GM23338 (cell line): Measurements from ENCODE around the gene TRAPPC12. TPM values are rescaled to one million over a fixed set of nuclear protein-coding genes. Genes with fewer than 3 reads are reported as not detected.

Experiments
- ATAC-seq: fragments of 200-7000 bp; cut with Tn5 transposase; 3 replicates; pipeline ENCODE4 v1.9.1; 2020
- DNase-seq: peaks from one replicate; pipeline ENCODE4 v3.0.0-alpha.2; 2015; ENCODE audit warnings: low spot score
- H2AFZ ChIP-seq: fragments of 200-600 bp; sonication (generic); 2 replicates; pipeline ENCODE4 v1.8.0; 2016; ENCODE audit warnings: antibody characterized with exemption, mild to moderate bottlenecking, moderate library complexity
- H3F3A ChIP-seq: fragments of 200-600 bp; sonication (generic); replicated peaks from 2 replicates; pipeline ENCODE4 v1.8.0; 2017; ENCODE audit warnings: antibody characterized with exemption, mixed run types, low read depth
- H3K27ac ChIP-seq: fragments of 200-600 bp; sonication (generic); 2 replicates; pipeline ENCODE4 v1.6.1; 2016; ENCODE audit warnings: low read depth
- H3K27me3 ChIP-seq: fragments of 200-600 bp; sonication (generic); 2 replicates; pipeline ENCODE4 v1.8.0; 2016; ENCODE audit warnings: mild to moderate bottlenecking, mixed run types, moderate library complexity; ENCODE audit not compliant: insufficient read depth
- H3K36me3 ChIP-seq: fragments of 200-600 bp; sonication (generic); 2 replicates; pipeline ENCODE4 v1.8.0; 2016; ENCODE audit warnings: mild to moderate bottlenecking; ENCODE audit not compliant: insufficient read depth
- H3K4me1 ChIP-seq: fragments of 200-600 bp; sonication (generic); 2 replicates; pipeline ENCODE4 v1.8.0; 2016; ENCODE audit warnings: mild to moderate bottlenecking, moderate library complexity; ENCODE audit not compliant: insufficient read depth
- H3K4me2 ChIP-seq: fragments of 200-600 bp; sonication (generic); 2 replicates; pipeline ENCODE4 v1.7.1; 2017; ENCODE audit warnings: mixed run types
- H3K4me3 ChIP-seq: fragments of 200-600 bp; sonication (generic); 2 replicates; pipeline ENCODE4 v1.6.1; 2016; ENCODE audit warnings: mixed run types
- H3K79me2 ChIP-seq: fragments of 200-600 bp; sonication (generic); replicated peaks from 2 replicates; pipeline ENCODE4 v1.8.0; 2017; ENCODE audit warnings: mild to moderate bottlenecking; ENCODE audit not compliant: insufficient read depth
- H3K9me2 ChIP-seq: fragments of 200-600 bp; sonication (generic); 2 replicates; pipeline ENCODE4 v1.8.0; 2017; ENCODE audit not compliant: insufficient read depth
- H4K20me1 ChIP-seq: fragments of 200-600 bp; sonication (generic); replicated peaks from 2 replicates; pipeline ENCODE4 v1.8.0; 2017; ENCODE audit warnings: mild to moderate bottlenecking; ENCODE audit not compliant: insufficient read depth
- H3K27ac Mint-ChIP-seq: 2 replicates; pipeline ENCODE4 v1.8.0; 2020; ENCODE audit warnings: inconsistent platforms, mild to moderate bottlenecking, moderate library complexity, mixed read lengths
- H3K27me3 Mint-ChIP-seq: 3 replicates; pipeline ENCODE4 v1.8.0; 2022; ENCODE audit warnings: low read depth, mild to moderate bottlenecking, moderate library complexity, mixed read lengths, inconsistent platforms; ENCODE audit not compliant: insufficient read depth, poor library complexity
- H3K36me3 Mint-ChIP-seq: 3 replicates; pipeline ENCODE4 v1.8.0; 2021; ENCODE audit warnings: low read depth, mild to moderate bottlenecking, inconsistent platforms, moderate library complexity, mixed read lengths
- H3K4me1 Mint-ChIP-seq: 3 replicates; pipeline ENCODE4 v1.8.0; 2020; ENCODE audit warnings: mild to moderate bottlenecking, inconsistent platforms, mixed read lengths
- H3K4me3 Mint-ChIP-seq: 3 replicates; pipeline ENCODE4 v1.8.0; 2021; ENCODE audit warnings: moderate library complexity, mild to moderate bottlenecking, inconsistent platforms, mixed read lengths
- H3K9me3 Mint-ChIP-seq: 3 replicates; pipeline ENCODE4 v1.8.0; 2020; ENCODE audit warnings: moderate library complexity, mild to moderate bottlenecking, inconsistent platforms, mixed read lengths
- CREB1 ChIP-seq: fragments of 250-450 bp; sonication (Bioruptor Pico); IDR thresholded peaks from 2 replicates; pipeline ENCODE4 v1.5.0; 2020; ENCODE audit warnings: low read depth, mild to moderate bottlenecking, moderate library complexity
- ETS1 ChIP-seq: IDR thresholded peaks from 2 replicates; pipeline ENCODE4 v1.6.1; 2016; ENCODE audit warnings: antibody characterized with exemption
- EZH2phosphoT487 ChIP-seq: fragments of 200-600 bp; sonication (generic); IDR thresholded peaks from one replicate; pipeline ENCODE4 v1.8.1; 2018; ENCODE audit warnings: antibody characterized with exemption; ENCODE audit not compliant: unreplicated experiment
- JUNB ChIP-seq: IDR thresholded peaks from one replicate; pipeline ENCODE4 v1.6.1; 2016; ENCODE audit warnings: antibody characterized with exemption; ENCODE audit not compliant: unreplicated experiment
- NANOG ChIP-seq: IDR thresholded peaks from 2 replicates; pipeline ENCODE4 v1.6.1; 2016; ENCODE audit warnings: antibody characterized with exemption, borderline replicate concordance
- REST ChIP-seq: IDR thresholded peaks from one replicate; pipeline ENCODE4 v1.6.1; 2018; ENCODE audit warnings: antibody characterized with exemption; ENCODE audit not compliant: unreplicated experiment
- ZNF114 ChIP-seq: fragments of 250-450 bp; sonication (Bioruptor Pico); IDR thresholded peaks from 2 replicates; pipeline ENCODE4 v1.5.0; 2020; ENCODE audit warnings: mild to moderate bottlenecking, moderate library complexity
- ZNF331 ChIP-seq: fragments of 250-450 bp; sonication (Bioruptor Pico); IDR thresholded peaks from 2 replicates; pipeline ENCODE4 v1.5.0; 2020; ENCODE audit warnings: low read depth, mild to moderate bottlenecking, moderate library complexity
- ZNF462 ChIP-seq: fragments of 250-450 bp; sonication (Bioruptor Pico); IDR thresholded peaks from 2 replicates; pipeline ENCODE4 v1.5.0; 2020; ENCODE audit warnings: mild to moderate bottlenecking, moderate library complexity
- polyA plus RNA-seq: library from polyadenylated mRNA; unstranded; fragments of >200 nt; fragmentation: Nextera tagmentation; extraction: Ambion mirVana; gene quantifications from 2 replicates; pipeline ENCODE4 v1.2.1, GENCODE V29; 2016
- total RNA-seq: library from RNA; depleted of rRNA; stranded (reverse); fragments of >200 nt; shearing (Covaris generic); gene quantifications from 2 replicates; pipeline ENCODE4 v1.2.3, GENCODE V29; 2014

The TRAPPC12 gene
- total and polyA plus RNA-seq, 2 experiments from 2014 or later, result 48.9 to 57.7 TPM

- TF ChIP-seq REST, result no peak
- no peak for TF ChIP-seq ZNF331
These were observed 126.3 kb downstream of the TRAPPC12 start (continued) for GRCh38 chr2:3505771-3506170.

- H3K4me3 ChIP-seq, result no peak overlapping the region
- H3K36me3 Mint-ChIP-seq, result peaks cover 50% of the 10 kb centered on the region
- peak; percentile 36 for ATAC-seq
- TF ChIP-seq EZH2phosphoT487, result no peak
- no peak for TF ChIP-seq REST
- TF ChIP-seq ZNF462 (CRISPR knock-in tag), result no peak
- TF ChIP-seq ETS1, result no peak
- TF ChIP-seq JUNB, result no peak
- no peak for TF ChIP-seq ZNF114
- no peak for TF ChIP-seq NANOG
- TF ChIP-seq CREB1 (CRISPR knock-in tag), result no peak
These were observed 132.6 kb downstream of the TRAPPC12 start for GRCh38 chr2:3512086-3512485.

More at GRCh38 chr2:3512086-3512485, 132.6 kb downstream of the TRAPPC12 start:
- H3K27ac Mint-ChIP-seq, result no peak overlapping the region
- peaks cover 10% of the 10 kb centered on the region; the same call in 2 of the 3 replicates for H3K9me3 Mint-ChIP-seq
- no peaks in the 10 kb centered on the region for H3K9me2 ChIP-seq
- H3K79me2 ChIP-seq, result peaks cover 12% of the 10 kb centered on the region; the same call in 1 of the 2 replicates
- H3F3A ChIP-seq, result no peaks in the 10 kb centered on the region
- no peak overlapping the region for H3K4me2 ChIP-seq
- H3K4me1 ChIP-seq, result no peaks in the 10 kb centered on the region; the same call in 1 of the 2 replicates
- no peaks in the 10 kb centered on the region; the same call in 2 of the 3 replicates for H3K4me1 Mint-ChIP-seq
- H3K27me3 Mint-ChIP-seq, result peaks cover 4% of the 10 kb centered on the region
- peak; percentile 32 for DNase-seq
- no peak overlapping the region for H3K4me3 Mint-ChIP-seq
- H2AFZ ChIP-seq, result no peak overlapping the region
- H4K20me1 ChIP-seq, result no peaks in the 10 kb centered on the region
- no peaks in the 10 kb centered on the region for H3K36me3 ChIP-seq
- H3K27me3 ChIP-seq, result no peaks in the 10 kb centered on the region
- peak overlapping the region; percentile 26; the same call in 1 of the 2 replicates for H3K27ac ChIP-seq
